Bronchial epithelial cell (primary cell): ENCODE results near the gene ATRIP. TPM values are rescaled to one million over a fixed set of nuclear protein-coding genes. Genes with fewer than 3 reads are reported as not detected.
A peak's percentile ranks its signal among the peaks of the same experiment; 100 is the strongest.

Experiments used
- DNase-seq: peaks from one replicate; pipeline ENCODE4 v3.0.0-alpha.2; 2010; ENCODE audit warnings: low read depth
- FAIRE-seq: peaks from 2 replicates; lab custom pipeline; 2011; peaks lifted over from hg19 to GRCh38; lab: Jason Lieb, UNC
- H3K27me3 ChIP-seq: 2 replicates; pipeline ENCODE4 v1.5.1; 2011; ENCODE audit warnings: low read length; ENCODE audit not compliant: control insufficient read depth, insufficient read depth
- H3K36me3 ChIP-seq: 2 replicates; pipeline ENCODE4 v1.5.1; 2011; ENCODE audit warnings: low read length; ENCODE audit not compliant: control insufficient read depth, insufficient read depth
- H3K4me3 ChIP-seq: 2 replicates; pipeline ENCODE4 v1.5.1; 2011; ENCODE audit warnings: mild to moderate bottlenecking, low read depth, low read length, control low read depth
- total RNA-seq: library from RNA; depleted of rRNA; stranded (reverse); fragments of >200 nt; gene quantifications from 2 replicates; pipeline ENCODE4 v1.2.1, GENCODE V29; 2014
- TF ChIP-seq, protein P1 (sequence below): IDR thresholded peaks from 2 replicates; pipeline ENCODE4 v1.5.1; 2011; ENCODE audit warnings: mild to moderate bottlenecking, moderate library complexity, low read length, control low read depth, inconsistent platforms; ENCODE audit not compliant: insufficient read depth, severe bottlenecking

Gene ATRIP
- total RNA-seq, 1 donor from 2014 or later, result 5.5 TPM

DNA sequence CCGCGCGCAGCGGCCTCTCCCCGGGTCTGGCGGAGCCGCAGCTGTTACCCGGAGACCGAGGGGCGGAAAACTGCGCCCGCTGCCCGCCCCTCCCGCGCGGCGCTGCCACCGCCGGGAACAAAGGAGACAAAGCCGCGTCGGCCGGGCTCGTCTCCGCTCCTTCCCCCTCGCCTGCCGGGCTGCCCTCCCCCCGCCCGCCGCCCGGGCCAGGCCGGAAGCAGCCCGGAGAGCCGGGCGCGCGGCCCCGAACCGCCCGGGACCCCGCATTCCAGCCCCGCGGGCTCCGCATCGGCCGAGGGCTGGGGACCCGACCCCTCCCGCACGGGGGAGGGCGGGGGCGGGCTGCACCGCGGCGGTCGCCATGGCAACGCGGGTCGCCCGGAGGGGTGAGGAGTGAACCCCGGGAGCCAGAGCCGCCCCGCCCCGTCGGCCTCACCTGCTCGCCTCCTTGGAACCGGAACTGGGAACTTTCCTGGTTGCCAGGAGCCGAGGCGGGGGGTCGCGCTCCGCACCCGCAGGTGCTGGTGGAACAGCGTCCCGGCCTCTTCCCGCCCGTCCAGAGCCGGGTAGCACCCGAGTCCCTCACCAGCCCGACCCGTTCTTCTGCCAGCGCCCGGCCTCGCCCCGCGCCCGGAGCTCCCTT lies 17.1 kb upstream of the ATRIP start:
- Histone ChIP-seq H3K27me3 (no peaks in the 10 kb centered on the region), H3K36me3 (peaks cover 2% of the 10 kb centered on the region), H3K4me3 (peak overlapping the region; percentile 66)
- TF ChIP-seq, protein P1, sequence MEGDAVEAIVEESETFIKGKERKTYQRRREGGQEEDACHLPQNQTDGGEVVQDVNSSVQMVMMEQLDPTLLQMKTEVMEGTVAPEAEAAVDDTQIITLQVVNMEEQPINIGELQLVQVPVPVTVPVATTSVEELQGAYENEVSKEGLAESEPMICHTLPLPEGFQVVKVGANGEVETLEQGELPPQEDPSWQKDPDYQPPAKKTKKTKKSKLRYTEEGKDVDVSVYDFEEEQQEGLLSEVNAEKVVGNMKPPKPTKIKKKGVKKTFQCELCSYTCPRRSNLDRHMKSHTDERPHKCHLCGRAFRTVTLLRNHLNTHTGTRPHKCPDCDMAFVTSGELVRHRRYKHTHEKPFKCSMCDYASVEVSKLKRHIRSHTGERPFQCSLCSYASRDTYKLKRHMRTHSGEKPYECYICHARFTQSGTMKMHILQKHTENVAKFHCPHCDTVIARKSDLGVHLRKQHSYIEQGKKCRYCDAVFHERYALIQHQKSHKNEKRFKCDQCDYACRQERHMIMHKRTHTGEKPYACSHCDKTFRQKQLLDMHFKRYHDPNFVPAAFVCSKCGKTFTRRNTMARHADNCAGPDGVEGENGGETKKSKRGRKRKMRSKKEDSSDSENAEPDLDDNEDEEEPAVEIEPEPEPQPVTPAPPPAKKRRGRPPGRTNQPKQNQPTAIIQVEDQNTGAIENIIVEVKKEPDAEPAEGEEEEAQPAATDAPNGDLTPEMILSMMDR, result no peak
- FAIRE-seq (no peak), DNase-seq (peak; percentile 38)

DNA sequence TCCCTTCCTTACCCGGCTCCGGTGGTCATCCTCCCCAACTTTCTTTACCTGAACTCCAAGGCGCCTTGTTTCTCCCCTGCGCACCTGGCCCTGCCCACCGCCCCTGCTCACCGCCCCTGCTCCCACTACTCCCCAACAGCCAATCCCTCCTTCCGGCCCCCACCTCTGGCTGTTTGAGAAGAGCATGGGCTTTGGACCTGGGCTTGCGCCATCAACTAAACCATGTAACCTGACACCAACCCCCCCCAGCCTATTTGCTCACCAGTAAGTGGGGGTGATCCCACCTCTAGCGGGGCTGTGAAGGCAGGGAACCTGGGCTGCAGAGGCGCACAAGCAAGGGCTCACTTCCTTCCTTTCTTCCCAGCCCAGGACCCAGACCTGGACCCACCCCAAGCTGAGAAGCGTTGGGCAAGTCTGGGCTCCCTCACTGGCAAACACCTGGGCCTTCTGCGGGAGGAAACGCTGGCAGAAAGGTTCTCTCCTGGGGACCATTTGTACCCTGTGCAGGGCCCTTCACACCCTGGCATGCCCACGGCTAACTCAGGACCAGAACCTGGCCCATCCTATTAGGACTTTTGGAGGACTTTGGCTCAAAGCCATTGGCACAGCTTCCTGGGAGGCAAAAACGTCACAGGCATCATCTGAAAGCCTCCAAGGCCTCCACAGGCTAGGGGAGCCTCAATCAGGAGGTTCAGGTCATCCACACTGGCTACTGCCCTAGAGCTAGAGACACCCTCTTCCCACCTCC lies 16.4 kb upstream of the ATRIP start, which contains the start of gene PLXNB1:
Gene PLXNB1, minus strand, starts transcription at position 127 of the 748 bp plus-strand sequence. CDS start 5,475 bp downstream, outside the sequence.
- DNase-seq (peak; percentile 91), FAIRE-seq (no peak)
- H3K4me3 ChIP-seq, result peak within 1 kb of the TSS; percentile 66
- no peaks in the 10 kb centered on the region for H3K36me3 ChIP-seq
- TF ChIP-seq, protein P1, result no peak
- H3K27me3 ChIP-seq, result no peaks in the 10 kb centered on the region

DNA sequence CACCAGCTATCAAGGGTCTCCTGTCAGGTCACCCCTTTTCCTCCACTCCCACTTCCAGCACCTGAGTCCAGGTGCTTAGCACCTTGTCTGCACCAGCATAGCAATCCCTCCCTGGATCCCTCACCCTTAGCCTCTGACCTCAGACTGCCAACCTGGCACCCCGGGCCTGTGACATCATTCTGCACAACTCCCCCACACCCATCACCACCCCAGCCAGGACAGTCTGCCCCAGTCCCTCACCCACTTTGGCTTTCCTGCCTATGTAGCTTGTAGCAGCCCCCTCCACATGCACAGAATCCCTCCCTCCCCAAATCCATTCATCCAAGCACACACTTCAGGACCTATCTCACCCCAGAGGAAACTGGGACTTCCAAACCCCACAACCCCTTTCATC lies 15.8 kb upstream of the ATRIP start:
- TF ChIP-seq, protein P1, result no peak
- peak; percentile 7 for FAIRE-seq
- Histone ChIP-seq H3K36me3 (no peaks in the 10 kb centered on the region), H3K27me3 (no peaks in the 10 kb centered on the region), H3K4me3 (peak overlapping the region; percentile 66)
- no peak for DNase-seq

DNA sequence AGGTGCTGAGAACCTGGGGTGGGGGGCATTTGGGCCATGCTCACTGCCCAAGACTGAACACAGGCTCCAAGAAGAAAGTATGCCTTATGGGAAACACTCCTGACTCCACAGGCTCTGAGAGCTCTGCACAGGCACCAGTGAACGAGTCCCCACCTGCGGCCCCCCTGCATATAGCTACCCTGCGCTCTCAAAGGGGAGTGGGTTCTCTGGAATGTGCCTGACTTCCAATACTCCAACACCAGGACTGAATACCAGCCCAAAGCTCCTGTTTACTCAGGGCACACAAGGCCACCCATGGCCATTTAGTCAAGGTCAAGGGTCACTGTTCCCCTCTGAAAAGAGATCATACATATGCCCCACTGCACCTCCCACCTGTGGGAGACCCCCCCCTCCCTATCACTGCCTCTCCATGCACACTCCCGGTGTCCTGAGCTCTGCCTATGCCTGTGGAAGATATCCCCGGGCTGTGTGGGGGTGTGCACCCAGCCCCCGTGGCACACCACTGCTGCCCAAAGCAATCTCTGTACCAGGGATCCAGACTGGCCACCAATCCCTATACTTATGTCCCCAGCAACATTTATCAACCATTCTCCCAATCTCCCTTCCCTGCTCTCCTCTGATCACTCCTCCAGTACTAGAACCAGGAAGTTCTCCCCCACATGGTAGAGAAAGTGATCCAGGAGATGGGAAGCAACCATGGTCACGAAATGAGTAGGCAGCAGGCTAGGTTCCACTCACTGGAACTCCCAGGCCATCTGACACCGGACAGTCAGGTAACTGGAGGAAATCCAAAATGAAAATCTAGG lies 15.1 kb upstream of the ATRIP start:
- no peaks in the 10 kb centered on the region for H3K27me3 ChIP-seq
- TF ChIP-seq, protein P1, result no peak
- H3K4me3 ChIP-seq, result no peak overlapping the region
- DNase-seq (no peak), FAIRE-seq (no peak)
- H3K36me3 ChIP-seq, result no peaks in the 10 kb centered on the region

DNA sequence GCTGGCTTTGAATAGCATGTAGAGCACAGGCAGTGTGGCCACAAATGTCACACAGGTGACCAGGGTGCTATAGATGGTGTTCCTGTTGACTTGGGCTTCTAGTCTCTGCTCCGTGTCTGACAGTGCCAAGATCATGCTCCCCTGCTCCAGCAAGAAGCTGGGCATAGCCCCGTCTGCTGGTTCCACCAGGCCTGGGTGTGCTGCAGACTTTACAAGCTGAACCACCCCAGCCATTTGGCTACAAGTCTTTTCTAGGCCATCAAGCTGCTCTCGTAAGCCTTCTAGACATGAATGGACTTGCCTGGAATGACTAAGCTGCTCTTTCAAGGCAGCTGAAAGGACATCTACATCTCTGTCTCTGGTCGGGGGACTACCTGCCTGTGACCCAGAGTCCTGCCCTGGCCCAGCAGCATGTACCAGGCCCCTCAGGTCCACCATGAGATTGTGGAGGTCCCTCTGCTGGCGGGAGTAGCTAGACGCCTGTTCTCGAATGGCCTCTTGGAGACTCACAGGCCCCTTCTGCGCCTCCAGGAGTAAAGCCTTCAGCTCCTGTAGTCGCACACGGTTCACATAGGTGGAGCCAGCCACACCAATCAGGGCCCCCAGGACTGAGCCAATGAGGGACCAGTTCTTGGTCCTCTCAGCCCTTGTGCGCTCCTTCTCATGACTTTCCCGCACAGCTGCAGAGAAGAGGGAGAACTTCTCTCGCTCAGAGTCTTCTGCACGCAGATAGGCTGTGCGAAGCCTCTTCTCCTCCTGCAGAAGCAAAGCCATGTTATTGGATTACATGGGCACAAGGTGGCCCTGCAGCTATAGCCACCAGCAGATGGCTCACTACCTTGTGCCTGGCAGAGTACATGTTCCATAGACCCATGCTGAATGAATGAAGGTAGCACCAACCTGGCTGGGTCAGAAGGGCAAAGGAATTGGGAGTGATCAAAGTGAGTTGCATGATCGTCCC lies 13.8 kb upstream of the ATRIP start:
- FAIRE-seq, result peak; percentile 89
- TF ChIP-seq, protein P1, result peak; percentile 30
- Histone ChIP-seq H3K4me3 (no peak overlapping the region), H3K36me3 (no peaks in the 10 kb centered on the region), H3K27me3 (no peaks in the 10 kb centered on the region)
- peak; percentile 97 for DNase-seq
